B cell (primary cell): Measurements from ENCODE around the gene CREM. TPM values are rescaled to one million over a fixed set of nuclear protein-coding genes. Genes with fewer than 3 reads are reported as not detected.

ENCODE experiments used
- ATAC-seq: fragments of 200-7000 bp; cut with Tn5 transposase; one replicate; pipeline ENCODE4 v1.10.0; 2021; ENCODE audit warnings: low read depth, mild to moderate bottlenecking, moderate number of reproducible peaks, moderate library complexity
- CTCF ChIA-PET: fragments of 350-600 bp; sonication (Branson Sonifier 250); formaldehyde crosslinking; loops from one replicate; lab custom pipeline; 2021; ENCODE audit warnings: antibody characterized with exemption, inconsistent platforms; lab: Charles Lee
- POLR2A ChIA-PET: fragments of 350-600 bp; sonication (Branson Sonifier 250); formaldehyde crosslinking; loops from one replicate; lab custom pipeline; 2021; ENCODE audit warnings: antibody characterized with exemption; lab: Charles Lee
- DNase-seq: peaks from one replicate; pipeline ENCODE4 v3.0.0; 2013
- H2AFZ ChIP-seq: 2 replicates; pipeline ENCODE4 v1.6.1; 2012; ENCODE audit warnings: mild to moderate bottlenecking, low read depth, low read length; ENCODE audit not compliant: insufficient read depth, poor library complexity, severe bottlenecking
- H3K27ac ChIP-seq, 2 donors: 1 replicate in 1 of 2; 2 replicates in 1 of 2; pipeline ENCODE4 v1.5.1; 2012 to 2013; ENCODE audit warnings: low read length in 2 of 2, mild to moderate bottlenecking in 2 of 2, moderate library complexity in 1 of 2
- H3K27me3 ChIP-seq, 4 experiments: fragments of 200-600 bp in 1 of 4; sonication (generic) in 1 of 4; replicated peaks in 1 of 4; 1 replicate in 2 of 4; 2 replicates in 2 of 4; pipeline versions ENCODE4 v1.6.1 to v1.7.0; 2013 to 2016; ENCODE audit warnings: low read length in 3 of 4, mild to moderate bottlenecking in 2 of 4, mixed read lengths in 1 of 4, moderate library complexity in 1 of 4; ENCODE audit not compliant: insufficient read depth in 4 of 4, control insufficient read depth in 3 of 4; ENCODE audit errors: control extremely low read depth in 1 of 4
- H3K36me3 ChIP-seq, 2 experiments: replicated peaks in 1 of 2; 1 replicate in 1 of 2; 2 replicates in 1 of 2; pipeline versions ENCODE4 v1.6.1 to v1.7.1; 2013; ENCODE audit warnings: low read length in 1 of 2; ENCODE audit not compliant: insufficient read depth in 2 of 2, control insufficient read depth in 1 of 2; ENCODE audit errors: control extremely low read depth in 1 of 2, extremely low read depth in 1 of 2
- H3K4me1 ChIP-seq, 2 donors: fragments of 200-600 bp in 1 of 2; sonication (generic) in 1 of 2; 1 replicate in 1 of 2; 2 replicates in 1 of 2; pipeline versions ENCODE4 v1.5.1 to v1.6.1; 2013 to 2017; ENCODE audit warnings: low read length in 2 of 2; ENCODE audit not compliant: control insufficient read depth in 2 of 2, insufficient read depth in 2 of 2
- H3K4me2 ChIP-seq: replicated peaks from 2 replicates; pipeline ENCODE3; 2012; ENCODE audit warnings: mild to moderate bottlenecking, low read depth, low read length; ENCODE audit not compliant: poor library complexity, severe bottlenecking
- H3K4me3 ChIP-seq, 5 experiments: fragments of 200-600 bp in 1 of 5; sonication (generic) in 1 of 5; 1 replicate in 3 of 5; 2 replicates in 2 of 5; pipeline versions ENCODE4 v1.5.1 to v1.7.0; 2011 to 2016; ENCODE audit warnings: low read length in 4 of 5, mild to moderate bottlenecking in 4 of 5, low read depth in 2 of 5, control low read depth in 1 of 5, moderate library complexity in 1 of 5; ENCODE audit not compliant: insufficient read depth in 1 of 5; ENCODE audit errors: control extremely low read depth in 1 of 5, extremely low read depth in 1 of 5
- H3K79me2 ChIP-seq: fragments of 200-600 bp; sonication (generic); one replicate; pipeline ENCODE4 v1.6.0; 2016; ENCODE audit warnings: low read length; ENCODE audit not compliant: control insufficient read depth, insufficient read depth
- H3K9ac ChIP-seq: fragments of 200-600 bp; sonication (generic); 2 replicates; pipeline ENCODE4 v1.6.1; 2017; ENCODE audit warnings: mild to moderate bottlenecking, low read length, moderate library complexity
- H3K9me3 ChIP-seq, 3 donors: one replicate each; pipeline versions ENCODE4 v1.6.1 to v1.7.1; 2013; ENCODE audit warnings: low read length in 2 of 3; ENCODE audit not compliant: control insufficient read depth in 2 of 3, insufficient read depth in 1 of 3; ENCODE audit errors: control extremely low read depth in 1 of 3
- H4K20me1 ChIP-seq: 2 replicates; pipeline ENCODE4 v1.6.0; 2012; ENCODE audit warnings: mild to moderate bottlenecking, low read length; ENCODE audit not compliant: insufficient read depth, control insufficient read depth, poor library complexity, severe bottlenecking
- H3K27ac Mint-ChIP-seq: one replicate; pipeline ENCODE4 v1.8.0; 2021; ENCODE audit warnings: mixed read lengths
- H3K27me3 Mint-ChIP-seq: one replicate; pipeline ENCODE4 v1.8.0; 2021; ENCODE audit warnings: mixed read lengths
- H3K4me1 Mint-ChIP-seq: one replicate; pipeline ENCODE4 v1.8.0; 2021; ENCODE audit warnings: mixed read lengths
- H3K4me3 Mint-ChIP-seq: one replicate; pipeline ENCODE4 v1.8.0; 2021; ENCODE audit warnings: mixed read lengths
- H3K9me3 Mint-ChIP-seq: one replicate; pipeline ENCODE4 v1.8.0; 2022; ENCODE audit warnings: mixed read lengths; ENCODE audit not compliant: insufficient read depth
- CTCF ChIP-seq: fragments of 200-600 bp; IDR thresholded peaks from one replicate; pipeline ENCODE4 v1.8.0; 2022; ENCODE audit warnings: antibody characterized with exemption, mild to moderate bottlenecking
- EZH2 ChIP-seq: IDR thresholded peaks from 2 replicates; pipeline ENCODE4 v1.6.1; 2012; ENCODE audit warnings: borderline replicate concordance, low read depth, mild to moderate bottlenecking, moderate library complexity, low read length; ENCODE audit not compliant: insufficient read depth, poor library complexity, severe bottlenecking
- WGBS: methylation state at CpG from one replicate; pipeline ENCODE4 v1.1.5; 2013; ENCODE audit warnings: missing lambda C conversion rate; ENCODE audit not compliant: insufficient coverage; 5-methylcytosine and 5-hydroxymethylcytosine counted together
- intact Hi-C: fragments of 100-400 bp; cut with micrococcal nuclease; formaldehyde crosslinking; loops from one replicate; pipeline ENCODE4 v1.10.0; 2022
- polyA plus RNA-seq: library from polyadenylated mRNA; depleted of rRNA; stranded (reverse); fragments of >200 nt; gene quantifications from 2 replicates; pipeline ENCODE4 v1.2.3, GENCODE V29; 2012
- total RNA-seq, 2 donors: library from RNA; stranded (reverse); fragments of 120-200 nt in 1 of 2; gene quantifications; 1 replicate in 1 of 2; 2 replicates in 1 of 2; pipeline versions ENCODE4 v1.2.3 to v1.2.4, GENCODE V29; 2013 to 2022

The CREM gene
- total and polyA plus RNA-seq, 2 donors (not counting 1 experiment from before 2014, with no cell fraction given), result 7.3 to 94.6 TPM

GRCh38 chr10:35217455-35217854 is 90.8 kb downstream of the CREM start:
- H3K27me3 Mint-ChIP-seq, result peaks cover 7% of the 10 kb centered on the region
- H3K27ac Mint-ChIP-seq, result no peak overlapping the region
- POLR2A ChIA-PET, result no interaction called here
- TF ChIP-seq CTCF (no peak), EZH2 (no peak)
- Histone ChIP-seq H2AFZ (no peak overlapping the region), H3K9me3 (no peaks in the 10 kb centered on the region), H3K27ac (no peak overlapping the region), H3K27me3 (no peaks in the 10 kb centered on the region), H3K4me1 (no peaks in the 10 kb centered on the region), H3K4me2 (no peak overlapping the region), H3K9ac (no peak overlapping the region), H3K79me2 (no peaks in the 10 kb centered on the region), H4K20me1 (no peaks in the 10 kb centered on the region), H3K36me3 (no peaks in the 10 kb centered on the region), H3K4me3 (no peak overlapping the region)
- no peak overlapping the region for H3K4me3 Mint-ChIP-seq
- intact Hi-C loops, result loop anchor here (10.0 kb wide), 1 partner anchor 223 kb away; no protein-coding TSS in a partner anchor
- CTCF ChIA-PET, result interaction anchor here (0.6 to 14.3 kb wide), 16 partner anchors 10 to 562 kb away, joined by 3 to 436 read pairs (median 4); partner anchors contain the start of genes CREM and CUL2
- DNase-seq (no peak), ATAC-seq (no peak)
- peaks cover 12% of the 10 kb centered on the region for H3K4me1 Mint-ChIP-seq
- whole genome bisulfite sequencing, result no CpG with 5 or more reads among the region's 5 CpGs
- H3K9me3 Mint-ChIP-seq, result no peaks in the 10 kb centered on the region

GRCh38 chr10:35218339-35218955 is 91.8 kb downstream of the CREM start:
- peak; percentile 78 for ATAC-seq
- no peaks in the 10 kb centered on the region for H4K20me1 ChIP-seq

More at GRCh38 chr10:35218339-35218955, 91.8 kb downstream of the CREM start:
- DNase-seq, result peak; percentile 87
- H3K9me3 ChIP-seq, result no peaks in the 10 kb centered on the region
- no peaks in the 10 kb centered on the region for H3K4me1 ChIP-seq
- no peaks in the 10 kb centered on the region for H3K9me3 Mint-ChIP-seq
- no peak overlapping the region for H3K27ac Mint-ChIP-seq
- no peak overlapping the region for H3K4me2 ChIP-seq
- no peaks in the 10 kb centered on the region for H3K79me2 ChIP-seq
- peak overlapping the region; percentile 47 for H2AFZ ChIP-seq
- H3K27ac ChIP-seq, result no peak overlapping the region
- H3K27me3 Mint-ChIP-seq, result peaks cover 12% of the 10 kb centered on the region
- POLR2A ChIA-PET, result no interaction called here
- no peak overlapping the region for H3K9ac ChIP-seq
- 69% methylated on average over 4 of the region's 7 CpGs for WGBS
- TF ChIP-seq EZH2 (no peak), CTCF (peak; percentile 88)
- H3K4me3 Mint-ChIP-seq, result no peak overlapping the region
- no peaks in the 10 kb centered on the region for H3K36me3 ChIP-seq
- CTCF ChIA-PET, result interaction anchor here (0.6 to 14.3 kb wide), 11 partner anchors 14 to 563 kb away, joined by 3 to 436 read pairs (median 4); partner anchors contain the start of gene CREM
- peaks cover 12% of the 10 kb centered on the region for H3K4me1 Mint-ChIP-seq
- no peak overlapping the region for H3K4me3 ChIP-seq
- intact Hi-C loops, result loop anchor here (1.0 to 10.0 kb wide), 4 partner anchors 22 to 224 kb away; partner anchors contain the start of gene CREM
- H3K27me3 ChIP-seq, result peaks cover 0 to 2% (median 0%) of the 10 kb centered on the region in 4 experiments
